ENCODE results near the gene PRKD2. TPM values are rescaled to one million over a fixed set of nuclear protein-coding genes. Genes with fewer than 3 reads are reported as not detected.

The PRKD2 gene
- total RNA-seq, 1 donor from 2014 or later, result 132 TPM

- no peak for TF ChIP-seq CTCF (IDR thresholded peaks at IDR 0.05; ENCODE audit: unreplicated experiment)
- peak; percentile 38 for DNase-seq (ENCODE audit: low spot score)
- H3K36me3 Mint-ChIP-seq (ENCODE audit: low read depth, unreplicated experiment), result peaks cover 4% of the 10 kb centered on the region
- peak within 1 kb of the TSS; percentile 86 for H3K27ac Mint-ChIP-seq (ENCODE audit: unreplicated experiment)
- H3K4me1 Mint-ChIP-seq (ENCODE audit: unreplicated experiment), result peaks cover 29% of the 10 kb centered on the region
- H3K27me3 Mint-ChIP-seq (ENCODE audit: unreplicated experiment), result peaks cover 15% of the 10 kb centered on the region
- no peaks in the 10 kb centered on the region for H3K9me3 Mint-ChIP-seq (ENCODE audit: unreplicated experiment)
- H3K4me3 Mint-ChIP-seq (ENCODE audit: unreplicated experiment), result peak within 1 kb of the TSS; percentile 99
These were observed 28.8 kb upstream of the PRKD2 start, which contains the start of gene FKRP for GRCh38 chr19:46745521-46746280. TSS of gene FKRP (plus strand) at chr19:46746057. CDS start at chr19:46755451, 9,394 bp downstream.

GRCh38 chr19:46745030-46745429, 28.1 kb upstream of the PRKD2 start:
- Mint-ChIP-seq H3K4me3 (ENCODE audit: unreplicated experiment) (peak overlapping the region; percentile 99), H3K36me3 (ENCODE audit: low read depth, unreplicated experiment) (peaks cover 4% of the 10 kb centered on the region), H3K4me1 (ENCODE audit: unreplicated experiment) (peaks cover 29% of the 10 kb centered on the region), H3K9me3 (ENCODE audit: unreplicated experiment) (no peaks in the 10 kb centered on the region), H3K27ac (ENCODE audit: unreplicated experiment) (peak overlapping the region; percentile 83), H3K27me3 (ENCODE audit: unreplicated experiment) (peaks cover 15% of the 10 kb centered on the region)
- no peak for DNase-seq (ENCODE audit: low spot score)
- no peak for TF ChIP-seq CTCF (IDR thresholded peaks at IDR 0.05; ENCODE audit: unreplicated experiment)

GRCh38 chr19:46744005-46744691, 27.2 kb upstream of the PRKD2 start:
- peak overlapping the region; percentile 99 for H3K4me3 Mint-ChIP-seq (ENCODE audit: unreplicated experiment)
- H3K27ac Mint-ChIP-seq (ENCODE audit: unreplicated experiment), result no peak overlapping the region
- H3K9me3 Mint-ChIP-seq (ENCODE audit: unreplicated experiment), result no peaks in the 10 kb centered on the region
- H3K4me1 Mint-ChIP-seq (ENCODE audit: unreplicated experiment), result peaks cover 29% of the 10 kb centered on the region
- H3K36me3 Mint-ChIP-seq (ENCODE audit: low read depth, unreplicated experiment), result peaks cover 10% of the 10 kb centered on the region
- no peak for DNase-seq (ENCODE audit: low spot score)
- no peak for TF ChIP-seq CTCF (IDR thresholded peaks at IDR 0.05; ENCODE audit: unreplicated experiment)
- peaks cover 17% of the 10 kb centered on the region for H3K27me3 Mint-ChIP-seq (ENCODE audit: unreplicated experiment)

- peaks cover 12% of the 10 kb centered on the region for H3K36me3 Mint-ChIP-seq (ENCODE audit: low read depth, unreplicated experiment)
- no peaks in the 10 kb centered on the region for H3K9me3 Mint-ChIP-seq (ENCODE audit: unreplicated experiment)
- no peak for DNase-seq (ENCODE audit: low spot score)
- peaks cover 29% of the 10 kb centered on the region for H3K4me1 Mint-ChIP-seq (ENCODE audit: unreplicated experiment)
- H3K4me3 Mint-ChIP-seq (ENCODE audit: unreplicated experiment), result peak overlapping the region; percentile 19
- peak overlapping the region; percentile 8 for H3K27ac Mint-ChIP-seq (ENCODE audit: unreplicated experiment)
- H3K27me3 Mint-ChIP-seq (ENCODE audit: unreplicated experiment), result peaks cover 15% of the 10 kb centered on the region
- TF ChIP-seq CTCF (IDR thresholded peaks at IDR 0.05; ENCODE audit: unreplicated experiment), result no peak
These were observed 26.1 kb upstream of the PRKD2 start for GRCh38 chr19:46742926-46743480.
